Measurements from ENCODE around the gene LRRC14B.

The LRRC14B gene

DNA sequence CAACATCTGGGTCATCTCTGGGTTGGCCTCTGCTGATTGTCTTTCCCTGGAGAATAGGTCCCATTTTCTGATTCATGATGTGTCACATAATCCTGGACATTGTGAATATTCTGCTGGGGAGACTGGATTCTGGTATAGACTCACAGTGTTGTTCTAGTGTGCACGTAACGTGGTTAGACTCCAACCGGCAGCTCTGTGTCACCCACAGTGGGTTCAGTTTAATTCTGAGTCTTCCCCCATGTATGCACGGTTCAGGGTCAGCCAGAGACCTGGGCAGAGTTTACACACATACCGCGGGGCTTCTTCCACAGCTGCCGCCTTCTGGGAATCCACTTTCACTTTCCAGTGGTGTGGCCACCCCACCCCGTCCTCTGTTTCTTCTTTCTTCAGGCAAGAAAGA, 38.0 kb upstream of the LRRC14B start:
- Mint-ChIP-seq H3K27me3 (ENCODE audit: low read depth) (no peaks in the 10 kb centered on the region), H3K36me3 (ENCODE audit: low read depth) (peaks cover 48% of the 10 kb centered on the region), H3K27ac (no peak overlapping the region), H3K9me3 (peaks cover 2% of the 10 kb centered on the region), H3K4me3 (no peak overlapping the region), H3K4me1 (peaks cover 19% of the 10 kb centered on the region)
- TF ChIP-seq, protein P1, sequence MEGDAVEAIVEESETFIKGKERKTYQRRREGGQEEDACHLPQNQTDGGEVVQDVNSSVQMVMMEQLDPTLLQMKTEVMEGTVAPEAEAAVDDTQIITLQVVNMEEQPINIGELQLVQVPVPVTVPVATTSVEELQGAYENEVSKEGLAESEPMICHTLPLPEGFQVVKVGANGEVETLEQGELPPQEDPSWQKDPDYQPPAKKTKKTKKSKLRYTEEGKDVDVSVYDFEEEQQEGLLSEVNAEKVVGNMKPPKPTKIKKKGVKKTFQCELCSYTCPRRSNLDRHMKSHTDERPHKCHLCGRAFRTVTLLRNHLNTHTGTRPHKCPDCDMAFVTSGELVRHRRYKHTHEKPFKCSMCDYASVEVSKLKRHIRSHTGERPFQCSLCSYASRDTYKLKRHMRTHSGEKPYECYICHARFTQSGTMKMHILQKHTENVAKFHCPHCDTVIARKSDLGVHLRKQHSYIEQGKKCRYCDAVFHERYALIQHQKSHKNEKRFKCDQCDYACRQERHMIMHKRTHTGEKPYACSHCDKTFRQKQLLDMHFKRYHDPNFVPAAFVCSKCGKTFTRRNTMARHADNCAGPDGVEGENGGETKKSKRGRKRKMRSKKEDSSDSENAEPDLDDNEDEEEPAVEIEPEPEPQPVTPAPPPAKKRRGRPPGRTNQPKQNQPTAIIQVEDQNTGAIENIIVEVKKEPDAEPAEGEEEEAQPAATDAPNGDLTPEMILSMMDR (IDR thresholded peaks at IDR 0.05; ENCODE audit: unreplicated experiment in 3 of 3) = no peak

DNA sequence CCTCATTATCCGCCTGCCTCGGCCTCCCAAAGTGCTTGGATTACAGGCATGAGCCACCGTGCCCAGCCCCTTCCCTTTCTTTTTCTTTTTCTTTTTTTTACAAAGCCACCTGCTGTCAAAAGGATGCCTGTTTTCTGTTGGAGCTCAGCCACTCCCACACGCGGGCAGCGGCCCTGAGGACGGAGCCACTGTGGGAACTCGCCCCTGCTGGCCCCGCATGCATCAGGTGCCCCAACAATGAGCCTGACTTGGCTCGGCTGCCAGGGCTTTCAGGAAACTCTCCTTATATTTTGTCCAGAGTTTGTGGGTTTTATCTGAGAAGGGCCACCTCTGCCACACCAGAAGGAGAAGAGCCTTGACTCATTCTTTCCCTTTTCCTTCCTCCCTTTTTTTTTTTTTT, 37.1 kb upstream of the LRRC14B start:
- no peak overlapping the region for H3K4me3 Mint-ChIP-seq
- H3K4me1 Mint-ChIP-seq = peaks cover 20% of the 10 kb centered on the region
- H3K9me3 Mint-ChIP-seq = no peaks in the 10 kb centered on the region
- no peak overlapping the region for H3K27ac Mint-ChIP-seq
- TF ChIP-seq, protein P1 (IDR thresholded peaks at IDR 0.05; ENCODE audit: unreplicated experiment in 3 of 3) = no peak
- H3K36me3 Mint-ChIP-seq (ENCODE audit: low read depth) = peaks cover 41% of the 10 kb centered on the region
- peaks cover under 1% of the 10 kb centered on the region for H3K27me3 Mint-ChIP-seq (ENCODE audit: low read depth)

DNA sequence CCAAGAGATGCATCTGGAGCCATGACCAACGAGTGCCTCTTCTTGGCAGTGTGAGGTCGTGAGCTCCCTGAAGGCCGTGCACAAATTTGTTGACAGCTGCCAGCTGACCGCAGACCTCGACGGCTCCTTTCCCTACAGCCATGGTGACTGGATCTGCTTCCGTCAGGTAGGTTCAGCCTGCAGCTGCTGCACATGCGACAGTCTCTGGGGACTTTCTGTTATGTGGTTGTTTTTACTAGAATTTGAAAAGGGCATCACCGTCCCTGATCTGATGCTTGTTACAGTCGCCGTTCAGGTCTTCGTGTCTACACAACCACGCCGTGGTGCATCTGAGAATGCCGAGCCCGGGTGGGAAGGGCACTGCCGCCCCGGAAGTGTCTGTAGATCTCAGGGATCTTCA, 36.5 kb upstream of the LRRC14B start:
- Mint-ChIP-seq H3K9me3 (no peaks in the 10 kb centered on the region), H3K27ac (no peak overlapping the region), H3K4me1 (peaks cover 26% of the 10 kb centered on the region), H3K36me3 (ENCODE audit: low read depth) (peaks cover 36% of the 10 kb centered on the region), H3K27me3 (ENCODE audit: low read depth) (peaks cover 4% of the 10 kb centered on the region), H3K4me3 (no peak overlapping the region)
- TF ChIP-seq, protein P1 (IDR thresholded peaks at IDR 0.05; ENCODE audit: unreplicated experiment in 3 of 3) = no peak

DNA sequence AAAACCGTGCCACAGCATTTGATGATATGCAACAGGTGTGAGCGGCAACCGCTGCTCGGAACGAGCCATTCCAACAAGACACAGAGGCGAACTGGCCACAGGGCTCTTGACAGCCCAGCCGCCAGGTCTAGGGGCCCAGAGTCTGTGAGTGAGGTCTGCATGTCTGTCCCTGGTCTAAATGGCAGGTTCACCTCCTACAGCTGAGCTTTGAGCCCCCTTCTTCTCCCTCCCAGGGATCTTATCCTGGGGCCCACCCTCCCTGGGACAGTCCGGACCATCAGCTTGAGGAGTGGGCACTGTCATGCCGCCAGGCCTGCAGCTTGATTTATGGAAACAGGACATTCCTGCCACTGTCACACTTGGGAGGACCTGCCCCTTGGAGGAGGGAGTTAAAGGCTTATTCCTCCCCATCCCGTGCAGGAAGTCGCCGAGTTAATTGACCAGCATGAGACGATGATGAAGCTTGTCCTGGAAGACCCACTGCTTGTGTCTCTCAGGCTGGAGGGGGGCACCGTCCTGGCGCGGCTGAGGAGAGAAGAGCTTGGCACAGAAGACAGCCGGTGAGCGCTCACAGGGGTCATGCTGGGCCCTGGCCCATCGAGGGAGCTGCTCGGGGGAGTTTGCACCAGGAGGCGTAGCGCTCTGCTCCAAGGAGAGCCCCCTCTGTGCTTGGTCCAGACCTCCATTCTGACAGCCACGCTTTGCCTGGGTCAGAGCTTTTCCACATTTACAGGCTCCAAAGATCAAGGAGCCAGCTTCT, 35.5 kb upstream of the LRRC14B start:
- H3K36me3 Mint-ChIP-seq (ENCODE audit: low read depth) = peaks cover 27% of the 10 kb centered on the region
- TF ChIP-seq, protein P1 (IDR thresholded peaks at IDR 0.05; ENCODE audit: unreplicated experiment in 3 of 3) = no peak
- H3K4me1 Mint-ChIP-seq = peaks cover 36% of the 10 kb centered on the region
- H3K4me3 Mint-ChIP-seq = no peak overlapping the region
- no peaks in the 10 kb centered on the region for H3K9me3 Mint-ChIP-seq
- no peak overlapping the region for H3K27ac Mint-ChIP-seq
- H3K27me3 Mint-ChIP-seq (ENCODE audit: low read depth) = peaks cover 4% of the 10 kb centered on the region

DNA sequence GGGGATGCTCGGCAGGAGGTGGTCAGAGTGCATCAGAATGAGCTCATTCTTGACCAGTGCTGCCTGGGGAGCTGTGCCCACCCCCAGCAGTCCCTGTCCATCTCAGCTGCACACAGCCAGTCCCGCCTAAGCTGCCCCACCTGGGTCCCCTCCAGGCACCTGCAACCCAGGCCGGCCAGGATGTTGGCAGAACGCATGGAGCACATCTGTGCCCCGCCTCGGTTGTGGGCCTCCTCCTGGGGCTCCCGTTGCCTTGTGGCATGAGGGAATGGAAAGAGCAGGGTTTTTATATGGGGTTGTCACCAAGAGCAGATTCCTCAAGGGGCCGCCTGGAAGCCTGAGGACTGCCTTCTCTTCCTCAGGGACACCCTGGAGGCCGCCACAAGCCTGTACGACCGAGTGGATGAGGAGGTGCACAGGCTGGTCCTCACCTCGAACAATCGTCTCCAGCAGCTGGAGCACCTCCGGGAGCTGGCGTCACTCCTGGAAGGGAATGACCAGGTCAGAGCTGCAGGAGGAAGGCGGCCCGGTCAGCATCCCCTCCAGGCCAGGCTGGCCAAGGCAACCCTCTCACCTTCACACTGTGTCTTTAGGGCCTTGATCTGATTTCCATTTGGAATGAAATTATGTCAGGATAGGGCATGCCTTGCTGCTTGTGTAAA, 34.8 kb upstream of the LRRC14B start:
- peaks cover 26% of the 10 kb centered on the region for H3K36me3 Mint-ChIP-seq (ENCODE audit: low read depth)
- TF ChIP-seq, protein P1 (IDR thresholded peaks at IDR 0.05; ENCODE audit: unreplicated experiment in 3 of 3) = no peak
- H3K27me3 Mint-ChIP-seq (ENCODE audit: low read depth) = peaks cover 4% of the 10 kb centered on the region
- H3K4me3 Mint-ChIP-seq = no peak overlapping the region
- no peaks in the 10 kb centered on the region for H3K9me3 Mint-ChIP-seq
- peaks cover 43% of the 10 kb centered on the region for H3K4me1 Mint-ChIP-seq
- H3K27ac Mint-ChIP-seq = no peak overlapping the region
